ENCODE measurements around the gene DCUN1D3. TPM values are rescaled to one million over a fixed set of nuclear protein-coding genes. Genes with fewer than 3 reads are reported as not detected.

DCUN1D3 gene
- total RNA-seq, 2 donors from 2014 or later = 7.5 to 14.5 TPM

- Histone ChIP-seq H3K36me3 (replicated peaks in 1 of 2; ENCODE audit: insufficient read depth in 1 of 2, low read depth in 2 of 2) (no peaks in the 10 kb centered on the region), H3K27ac (no peak overlapping the region), H3K27me3 (no peaks in the 10 kb centered on the region), H3K4me1 (peaks cover 16% of the 10 kb centered on the region), H3K9me3 (no peaks in the 10 kb centered on the region), H3K4me3 (no peak overlapping the region)
- ATAC-seq (no peak), DNase-seq (no peak)
- no peak for TF ChIP-seq POLR2A (IDR thresholded peaks at IDR 0.05)
- no peak for TF ChIP-seq CTCF (IDR thresholded peaks at IDR 0.05)
- intact Hi-C loops (cut with DNase I) = loop anchor here (5.0 kb wide), 1 partner anchor 241 kb away; no protein-coding TSS in a partner anchor
These were observed 53.6 kb downstream of the DCUN1D3 start for GRCh38 chr16:20846551-20846950.

GRCh38 chr16:20846030-20846429 is 54.1 kb downstream of the DCUN1D3 start:
- 86 to 88% methylated on average over 5 to 6 of the region's 6 CpGs for WGBS, 2 donors
- Histone ChIP-seq H3K4me3 (no peak overlapping the region), H3K9me3 (no peaks in the 10 kb centered on the region), H3K4me1 (peaks cover 11% of the 10 kb centered on the region), H3K36me3 (replicated peaks in 1 of 2; ENCODE audit: insufficient read depth in 1 of 2, low read depth in 2 of 2) (no peaks in the 10 kb centered on the region), H3K27ac (no peak overlapping the region), H3K27me3 (no peaks in the 10 kb centered on the region)
- no peak for ATAC-seq
- no peak for DNase-seq
- intact Hi-C loops (cut with DNase I) = loop anchor here (5.0 kb wide), 1 partner anchor 241 kb away; no protein-coding TSS in a partner anchor
- TF ChIP-seq CTCF (IDR thresholded peaks at IDR 0.05) (no peak), POLR2A (IDR thresholded peaks at IDR 0.05) (no peak)

GRCh38 chr16:20844588-20844987 is 55.6 kb downstream of the DCUN1D3 start:
- no peaks in the 10 kb centered on the region for H3K9me3 ChIP-seq
- WGBS, 2 donors = 71 to 87% methylated on average over 3 of the region's 3 CpGs
- intact Hi-C loops (cut with DNase I) = no loop called here

GRCh38 chr16:20844054-20844453 is 56.1 kb downstream of the DCUN1D3 start:
- H3K4me1 ChIP-seq = no peaks in the 10 kb centered on the region
- WGBS, 2 donors = 87 to 93% methylated on average over 2 of the region's 2 CpGs
- H3K36me3 ChIP-seq (replicated peaks in 1 of 2; ENCODE audit: insufficient read depth in 1 of 2, low read depth in 2 of 2) = no peaks in the 10 kb centered on the region
- no peak overlapping the region for H3K27ac ChIP-seq
- no peaks in the 10 kb centered on the region for H3K9me3 ChIP-seq
- intact Hi-C loops (cut with DNase I) = no loop called here
- no peak overlapping the region for H3K4me3 ChIP-seq
- no peak for TF ChIP-seq CTCF (IDR thresholded peaks at IDR 0.05)
- no peak for TF ChIP-seq POLR2A (IDR thresholded peaks at IDR 0.05)
- no peaks in the 10 kb centered on the region for H3K27me3 ChIP-seq
- ATAC-seq (no peak), DNase-seq (no peak)

More at GRCh38 chr16:20844588-20844987, 55.6 kb downstream of the DCUN1D3 start:
- Histone ChIP-seq H3K4me1 (no peaks in the 10 kb centered on the region), H3K27me3 (no peaks in the 10 kb centered on the region), H3K27ac (no peak overlapping the region), H3K36me3 (replicated peaks in 1 of 2; ENCODE audit: insufficient read depth in 1 of 2, low read depth in 2 of 2) (no peaks in the 10 kb centered on the region), H3K4me3 (no peak overlapping the region)
- no peak for TF ChIP-seq CTCF (IDR thresholded peaks at IDR 0.05)
- TF ChIP-seq POLR2A (IDR thresholded peaks at IDR 0.05) = no peak
- DNase-seq (no peak), ATAC-seq (no peak)

GRCh38 chr16:20839504-20839903 is 60.7 kb downstream of the DCUN1D3 start:
- 93 to 97% methylated on average over 2 of the region's 2 CpGs for WGBS, 2 donors
- Histone ChIP-seq H3K4me1 (no peaks in the 10 kb centered on the region), H3K9me3 (no peaks in the 10 kb centered on the region), H3K27me3 (no peaks in the 10 kb centered on the region), H3K4me3 (no peak overlapping the region), H3K27ac (no peak overlapping the region), H3K36me3 (replicated peaks in 1 of 2; ENCODE audit: insufficient read depth in 1 of 2, low read depth in 2 of 2) (no peaks in the 10 kb centered on the region)
- ATAC-seq (no peak), DNase-seq (no peak)
- TF ChIP-seq CTCF (IDR thresholded peaks at IDR 0.05) = no peak
- no peak for TF ChIP-seq POLR2A (IDR thresholded peaks at IDR 0.05)
- intact Hi-C loops (cut with DNase I) = no loop called here

Data from body of pancreas (tissue), 4 donors.